NCI-H128 (cell line): ENCODE data around the gene YWHAH.

Experiments used
- DNase-seq: peaks from one replicate; lab custom pipeline; 2025; ENCODE audit not compliant: unreplicated experiment; lab: John Stamatoyannopoulos, UW

The YWHAH gene

DNA sequence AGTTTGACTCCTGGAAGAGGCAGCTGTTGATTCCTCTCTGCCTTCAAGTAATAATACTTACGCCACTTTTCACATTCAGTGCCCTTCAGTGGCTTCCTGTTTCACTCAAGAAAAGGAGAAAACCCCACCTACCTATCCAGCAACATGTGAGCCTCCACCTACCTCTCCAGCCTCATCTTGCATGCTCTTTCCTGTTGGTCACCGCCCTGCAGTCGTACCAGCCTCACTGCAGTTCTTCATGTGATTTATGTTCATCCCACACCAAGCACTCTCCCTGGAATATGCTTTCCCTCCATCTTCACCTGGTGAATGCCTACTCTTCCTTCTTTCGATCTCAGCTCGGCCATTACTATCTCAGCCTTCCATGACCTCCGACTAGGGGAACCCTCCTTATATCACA, 21.8 kb upstream of the YWHAH start:
- DNase-seq = no peak

DNA sequence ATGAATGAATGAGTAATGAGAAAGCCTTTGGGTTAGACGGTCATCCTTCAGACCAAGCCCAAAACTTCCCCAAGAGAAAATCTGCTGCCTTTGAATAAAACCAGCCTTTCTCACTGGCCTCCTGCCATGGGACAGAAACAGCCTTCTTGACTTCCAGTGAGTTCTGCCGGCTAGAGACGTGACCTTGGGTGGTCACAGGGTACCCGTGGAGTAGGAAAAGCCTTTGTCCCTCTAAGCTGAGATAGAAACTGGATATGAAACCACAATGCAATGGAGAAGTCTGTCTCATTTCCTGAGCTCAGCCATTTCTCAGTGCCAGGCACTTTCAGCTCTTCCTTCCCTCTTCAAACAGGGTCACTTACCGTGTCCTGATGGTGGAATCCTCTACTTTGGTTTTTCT, 21.2 kb upstream of the YWHAH start:
- no peak for DNase-seq

DNA sequence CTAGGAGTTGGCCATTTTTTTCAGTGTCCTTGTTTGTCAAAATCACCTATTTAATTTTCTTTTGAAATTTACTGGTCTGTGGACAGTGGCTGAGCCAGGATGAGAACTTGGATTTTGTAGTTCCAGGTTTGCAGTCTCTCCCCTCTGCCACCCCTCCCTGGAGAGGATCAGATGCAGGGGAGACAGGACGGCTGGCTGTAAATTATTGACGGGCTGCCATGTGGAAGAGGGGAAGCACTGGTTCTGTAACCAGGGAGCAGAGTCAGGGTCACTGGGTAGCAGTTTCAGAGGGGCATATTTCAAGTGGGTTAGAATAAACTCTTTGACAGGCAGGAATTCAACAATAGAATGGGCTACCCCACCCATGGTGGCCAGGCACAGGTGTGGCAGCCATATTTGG, 20.6 kb upstream of the YWHAH start:
- DNase-seq = no peak

DNA sequence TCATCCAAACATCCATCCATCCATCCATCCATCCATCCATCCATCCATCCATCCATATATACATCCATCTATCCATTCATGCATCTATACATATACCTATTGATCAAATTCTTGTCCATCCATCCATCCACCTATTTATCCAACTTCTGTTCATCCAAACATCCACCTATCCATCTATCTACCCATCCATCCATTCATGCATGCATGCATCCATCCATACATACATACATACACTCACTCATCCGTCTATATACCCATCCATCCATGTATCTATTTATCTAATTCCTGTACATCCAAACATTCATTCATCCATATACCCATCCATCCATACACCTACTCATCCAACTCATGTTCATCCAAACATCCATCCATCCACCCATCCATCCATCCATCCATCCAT, 19.3 kb upstream of the YWHAH start:
- DNase-seq = no peak

DNA sequence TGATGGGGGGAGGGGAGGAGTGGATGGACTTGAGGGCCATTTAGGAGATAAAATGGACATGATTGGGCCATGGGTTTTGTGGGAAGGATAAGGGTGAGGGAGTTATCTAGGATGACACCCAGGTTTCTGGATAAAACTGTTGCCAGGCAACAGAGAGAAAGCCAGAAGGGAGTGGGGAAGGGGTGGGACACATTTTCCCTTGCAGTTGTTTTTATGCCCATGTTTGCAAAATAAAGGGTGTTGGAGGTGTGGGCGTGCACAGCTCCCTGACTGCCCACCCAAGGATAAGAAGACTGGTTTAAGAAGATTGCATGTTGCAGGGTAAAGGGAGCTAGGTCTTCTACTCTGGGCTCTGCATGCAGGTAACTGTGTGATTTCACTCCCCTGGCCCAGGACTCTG, 18.3 kb upstream of the YWHAH start:
- DNase-seq = no peak

DNA sequence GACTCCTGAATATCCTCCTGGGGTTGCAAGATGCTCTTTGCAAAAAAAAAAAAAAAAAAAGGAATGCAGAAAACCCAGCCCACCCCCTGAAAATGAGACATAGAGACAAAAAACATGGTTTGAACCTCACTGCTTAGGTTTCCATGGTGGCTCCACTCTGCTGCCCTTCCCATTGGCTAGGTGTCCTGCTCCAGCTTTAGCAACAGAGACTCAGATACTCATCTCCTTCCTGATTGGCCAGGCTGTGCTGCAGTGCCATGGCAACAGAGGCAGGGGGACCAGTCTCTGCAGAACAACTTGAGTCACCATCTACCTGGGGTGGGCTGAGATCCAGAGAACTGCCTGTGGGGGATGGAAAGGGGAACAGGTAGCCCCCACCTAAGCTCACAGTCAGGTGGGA, 17.4 kb upstream of the YWHAH start:
- DNase-seq = no peak

DNA sequence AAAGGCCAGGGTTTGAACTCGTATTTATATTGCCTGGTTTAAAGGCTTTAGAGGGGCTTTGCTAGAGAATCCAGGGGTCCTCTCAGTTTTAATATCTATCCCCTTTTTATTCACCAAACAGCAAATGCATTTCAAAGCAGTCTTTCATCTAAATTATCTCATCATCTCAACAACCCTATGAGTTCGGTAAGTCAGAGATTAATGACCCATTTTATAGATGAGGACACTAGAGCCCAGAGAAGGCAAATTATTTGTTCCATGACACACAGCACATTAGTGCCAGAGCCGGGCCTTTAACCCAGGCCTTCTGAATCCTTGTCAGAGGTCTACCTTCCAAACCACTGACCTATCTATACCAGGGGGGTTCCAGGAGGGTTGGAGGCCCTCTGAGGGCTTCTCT, 16.8 kb upstream of the YWHAH start:
- no peak for DNase-seq

DNA sequence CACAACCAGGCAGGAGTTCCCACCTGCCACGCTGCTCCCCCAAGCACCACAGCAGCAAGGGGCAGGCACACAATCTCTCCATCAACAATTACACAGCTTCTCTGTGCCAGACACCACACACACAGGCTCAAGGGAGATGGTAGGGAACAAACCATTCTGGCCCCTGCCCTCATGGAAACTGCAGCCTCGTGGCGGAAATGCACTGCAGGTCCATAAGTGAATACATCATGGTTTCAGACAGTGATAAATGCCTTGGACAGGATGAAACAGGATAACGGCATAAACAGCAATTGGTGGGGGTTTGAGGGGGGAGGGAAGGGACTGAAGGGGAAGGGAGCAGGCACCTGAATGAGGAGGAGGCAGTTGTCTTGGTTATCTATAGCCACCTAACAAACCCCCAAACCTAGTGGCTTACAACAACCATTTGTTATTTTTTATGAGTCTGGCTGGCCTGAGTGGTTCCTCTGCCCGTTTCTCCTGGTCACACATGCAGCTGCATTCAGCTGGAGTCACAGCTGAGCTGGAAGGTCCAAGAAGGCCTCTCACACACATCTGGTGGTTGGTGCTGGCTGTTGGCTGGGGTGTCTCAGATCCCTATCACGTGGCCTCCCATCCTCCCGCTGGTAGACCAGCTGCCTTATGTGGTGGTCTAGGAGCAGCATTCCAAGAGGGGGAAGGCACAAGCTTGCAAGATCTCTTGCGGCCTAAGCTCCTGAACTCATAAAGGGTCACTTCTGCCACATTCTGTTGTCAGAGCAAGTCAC, 15.0 kb upstream of the YWHAH start:
- no peak for DNase-seq

DNA sequence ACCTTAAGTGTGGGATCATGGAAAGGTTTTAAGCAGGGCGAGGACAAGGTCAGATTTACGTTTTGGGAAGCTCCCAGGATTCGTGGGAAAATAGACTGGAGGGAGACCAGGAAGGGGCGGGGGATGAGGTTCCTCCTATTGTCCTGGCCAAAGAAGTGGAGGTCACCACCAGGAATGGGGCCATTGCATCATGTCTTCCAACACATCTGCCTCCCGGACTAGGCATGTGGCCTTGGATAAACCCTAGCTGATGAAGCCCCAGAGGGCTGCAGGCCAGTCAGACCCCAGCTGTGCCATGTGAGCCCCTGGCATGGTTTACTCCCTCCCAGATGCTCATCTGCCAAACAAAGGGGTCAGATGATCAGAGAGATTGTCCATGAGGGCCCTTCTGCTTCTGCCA, 11.5 kb upstream of the YWHAH start:
- no peak for DNase-seq

DNA sequence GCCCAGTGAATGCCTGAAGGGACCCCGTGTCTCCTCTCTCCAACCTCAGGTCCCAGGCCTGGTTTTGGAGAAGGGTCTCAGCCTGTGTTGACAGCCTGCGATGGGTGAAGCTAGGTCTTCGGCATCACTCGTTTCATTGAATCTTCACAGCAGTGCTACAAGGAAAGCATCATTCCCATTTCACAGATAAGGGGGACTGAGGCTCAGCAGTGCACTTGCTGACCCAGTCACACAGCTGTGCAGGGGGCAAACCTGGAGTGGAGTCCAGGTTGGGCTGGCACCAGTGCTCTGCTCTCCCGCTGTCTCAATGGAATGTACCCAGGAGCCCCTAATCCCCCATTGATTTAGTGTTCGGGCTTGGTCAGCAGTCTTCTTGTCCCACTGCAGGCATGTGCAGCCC, 10.9 kb upstream of the YWHAH start:
- DNase-seq = no peak

DNA sequence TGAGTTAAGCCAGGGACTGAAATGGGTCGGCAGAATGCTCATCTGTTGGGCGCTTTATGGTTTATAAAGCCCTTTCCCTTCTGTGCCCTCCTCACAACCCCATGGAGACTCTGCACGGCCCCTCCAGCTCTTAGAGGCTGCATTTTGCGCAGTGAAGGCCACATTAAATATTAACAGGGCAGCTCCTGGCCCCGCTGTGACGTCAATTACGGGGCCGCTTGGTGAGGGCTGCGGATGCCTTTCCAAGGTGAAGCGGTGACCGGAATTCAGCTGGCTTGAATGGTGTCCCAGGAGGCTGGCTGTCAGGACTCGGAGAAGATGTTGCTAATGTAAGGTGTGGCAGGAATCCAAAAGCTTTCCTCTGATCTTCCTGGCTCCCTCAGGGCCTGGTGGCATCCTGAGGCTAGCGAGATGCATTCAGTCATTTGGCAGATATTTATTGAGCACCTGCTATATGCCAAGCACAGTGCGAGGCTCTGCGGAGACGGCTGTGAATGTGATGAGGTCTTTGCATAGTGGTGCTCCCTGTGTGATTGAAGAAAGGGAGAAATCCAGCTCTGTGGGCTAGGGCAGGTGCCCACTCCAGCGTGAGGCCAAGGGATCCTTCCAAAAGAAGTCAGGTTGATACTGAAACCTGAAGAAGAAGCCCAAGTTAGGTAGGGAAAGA, 10.4 kb upstream of the YWHAH start:
- no peak for DNase-seq

DNA sequence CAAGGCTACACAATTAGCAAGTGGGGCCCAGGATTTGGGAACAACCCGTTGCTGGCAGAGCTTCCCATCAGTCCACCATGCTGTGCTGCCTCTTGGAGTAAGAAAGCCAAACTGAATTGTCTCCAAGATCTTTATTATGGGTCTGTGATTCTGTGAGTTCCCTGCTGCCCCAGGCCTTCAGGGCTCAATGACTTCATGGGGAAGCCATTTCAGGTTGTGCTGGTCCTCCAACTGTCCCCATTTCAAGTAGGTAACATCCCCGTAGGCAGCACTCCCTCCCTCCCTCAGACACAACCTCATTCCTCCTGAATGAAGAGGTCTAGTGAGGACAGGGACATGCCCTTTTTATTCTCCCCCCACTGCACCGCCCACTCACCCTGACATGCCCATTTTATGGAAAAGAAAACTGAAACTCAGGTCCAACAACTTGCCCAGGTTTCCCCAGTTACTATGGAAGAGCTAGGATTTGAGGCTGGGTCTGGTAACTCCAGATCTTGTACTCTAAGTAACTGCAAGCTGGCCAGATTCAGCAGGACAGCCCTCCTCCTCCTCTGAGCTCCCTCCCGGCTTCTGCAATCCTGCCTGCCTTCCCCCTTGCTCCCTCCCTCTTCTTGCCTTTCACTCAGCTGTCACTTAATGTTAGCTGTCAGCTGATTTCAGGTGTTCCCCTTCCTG, 8.2 kb upstream of the YWHAH start:
- DNase-seq = no peak

DNA sequence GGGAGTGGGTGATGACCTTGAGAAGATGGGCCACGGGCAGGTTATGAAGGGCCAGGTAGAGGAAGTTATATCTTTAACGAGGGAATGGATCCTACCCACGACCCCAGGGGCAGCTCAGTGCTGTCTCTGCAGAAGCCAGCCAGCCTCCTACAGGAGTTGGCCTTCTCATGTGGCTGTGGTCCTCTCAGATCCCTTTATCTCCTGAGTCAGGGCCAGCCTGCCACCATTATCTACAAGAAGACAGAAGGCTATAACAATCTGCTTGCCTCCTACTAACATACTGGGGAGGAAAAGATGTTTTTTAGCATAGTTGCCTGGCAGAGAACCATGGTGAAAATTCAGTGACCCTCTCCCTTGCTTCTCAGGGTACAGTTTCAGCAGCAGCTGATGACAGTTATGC, 7.0 kb upstream of the YWHAH start:
- no peak for DNase-seq

DNA sequence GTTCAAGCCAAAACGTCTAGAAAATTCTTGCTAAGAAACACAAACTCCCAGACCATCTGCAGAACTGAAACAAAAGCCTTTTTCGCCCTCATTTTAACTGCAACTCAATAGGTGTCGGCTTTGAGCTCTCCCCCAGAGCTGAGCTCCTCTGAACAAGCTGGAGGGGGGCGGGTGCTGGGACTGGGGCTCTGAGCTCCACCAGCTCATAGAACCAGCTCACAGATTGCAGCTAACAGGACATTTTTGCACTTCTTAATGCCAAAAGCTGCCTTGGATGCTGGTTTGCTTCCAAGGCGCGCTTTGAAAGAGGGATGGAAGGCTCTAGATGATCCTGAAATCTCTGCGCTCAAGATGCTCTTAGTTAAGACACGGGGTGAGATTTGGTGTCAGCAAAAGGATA, 6.0 kb upstream of the YWHAH start:
- DNase-seq = no peak

DNA sequence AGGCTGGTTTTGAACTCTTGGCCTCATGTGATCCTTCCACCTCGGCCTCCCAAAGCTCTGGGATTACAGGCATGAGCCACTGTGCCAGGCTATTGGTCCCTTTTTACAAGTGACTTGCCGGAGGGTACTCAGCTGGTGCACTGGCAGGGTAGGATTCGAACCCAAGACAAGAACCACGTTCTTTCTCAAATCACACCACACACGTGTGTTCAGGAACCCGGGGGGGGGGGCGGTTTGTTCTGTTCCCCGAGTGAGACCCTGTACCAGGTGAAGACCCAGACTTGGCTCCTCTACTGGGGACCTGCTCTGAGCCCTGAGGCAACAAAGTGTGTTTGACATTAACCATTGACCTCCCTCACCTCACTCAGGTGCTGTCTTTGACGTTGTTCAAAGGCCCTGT, 3.8 kb upstream of the YWHAH start:
- DNase-seq = no peak

DNA sequence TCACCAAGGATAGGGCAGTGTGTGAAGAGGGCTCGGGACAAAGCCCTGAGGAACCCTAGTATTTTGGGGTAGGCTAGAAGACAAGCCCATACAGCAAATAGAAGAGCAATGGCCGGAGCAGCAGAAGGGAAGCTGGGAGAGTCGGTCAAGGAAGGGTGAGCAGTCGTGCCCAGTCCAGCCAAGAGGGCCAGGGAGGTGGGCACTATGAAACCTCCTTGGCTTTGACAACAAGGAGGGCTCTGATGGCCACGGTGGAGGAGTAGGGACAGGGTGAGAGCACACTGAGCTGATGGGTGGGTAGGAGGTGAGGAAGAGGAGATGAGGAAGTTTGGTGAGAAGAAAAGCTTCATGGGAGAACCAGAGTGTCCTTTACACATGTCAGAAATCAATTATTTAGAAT, 2.2 kb upstream of the YWHAH start:
- no peak for DNase-seq

DNA sequence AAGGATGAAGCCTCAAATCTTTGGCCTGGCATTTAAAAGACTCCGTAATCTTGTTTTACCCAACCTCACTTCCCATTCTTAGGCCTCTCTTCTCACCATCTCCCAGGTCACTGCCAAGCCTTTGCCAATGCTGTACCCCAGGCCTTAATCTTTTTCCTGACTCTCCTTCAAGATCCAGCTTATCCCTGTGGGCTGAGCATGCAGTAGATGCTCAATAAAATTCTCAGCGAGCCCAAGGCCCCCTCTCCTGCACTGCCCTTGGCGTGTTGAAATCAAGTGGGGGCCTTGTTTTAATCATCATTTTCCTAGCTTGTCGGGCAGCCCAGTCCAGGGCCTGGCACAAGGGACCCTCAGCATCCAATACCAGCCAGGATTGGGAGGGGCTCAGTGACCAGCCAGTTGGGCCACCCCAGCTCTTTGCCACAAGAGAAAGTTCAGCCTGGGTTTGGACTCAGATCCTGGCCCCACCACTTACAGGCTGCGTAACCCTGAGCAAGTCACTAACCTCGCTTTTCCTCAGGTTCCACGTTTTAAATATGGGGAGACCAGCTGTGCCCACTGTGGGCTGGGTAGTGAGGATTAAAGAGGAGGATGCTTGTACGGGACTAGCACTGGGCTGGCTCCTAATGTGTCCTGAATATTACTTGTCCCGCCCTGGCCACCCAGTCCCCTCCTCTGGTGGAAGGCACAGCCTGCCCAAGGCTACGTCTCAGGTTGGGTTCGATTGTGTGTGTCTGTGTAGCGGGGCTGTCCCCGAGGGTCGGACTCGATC, 943 bp upstream of the YWHAH start:
- no peak for DNase-seq

DNA sequence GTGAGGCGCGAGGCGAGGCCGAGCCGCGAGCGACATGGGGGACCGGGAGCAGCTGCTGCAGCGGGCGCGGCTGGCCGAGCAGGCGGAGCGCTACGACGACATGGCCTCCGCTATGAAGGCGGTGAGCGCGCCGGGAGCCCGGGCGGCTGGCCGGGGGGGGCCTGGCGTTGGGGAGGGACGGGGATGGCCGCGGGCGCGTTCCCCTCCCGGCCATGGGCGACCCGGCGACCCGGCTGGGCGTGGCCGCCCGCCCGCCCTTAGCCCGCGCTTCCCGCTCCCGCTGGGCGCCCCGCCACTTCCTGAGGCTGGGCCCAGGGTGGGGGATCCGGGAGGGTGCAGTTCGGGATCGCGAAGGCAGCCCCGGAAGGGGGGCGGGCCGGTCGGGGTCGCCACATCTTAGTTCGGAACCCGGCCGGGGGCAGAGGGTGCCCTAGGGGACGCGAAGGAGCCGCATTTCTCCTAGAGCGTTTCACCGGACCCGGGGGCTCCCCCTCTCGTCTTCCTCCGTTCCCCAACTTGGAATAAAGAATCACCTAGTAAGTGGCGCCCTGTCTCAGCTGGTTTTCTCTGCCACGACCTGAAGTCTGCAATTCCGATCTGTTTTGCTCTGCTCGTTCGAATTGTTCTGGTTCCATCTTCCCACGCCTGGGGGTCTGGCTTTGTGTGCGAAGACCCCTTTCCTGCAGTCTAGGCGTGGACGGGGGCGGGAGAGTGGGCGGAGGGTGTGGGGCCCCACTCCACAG, 536 bp downstream of the YWHAH start:
- no peak for DNase-seq

DNA sequence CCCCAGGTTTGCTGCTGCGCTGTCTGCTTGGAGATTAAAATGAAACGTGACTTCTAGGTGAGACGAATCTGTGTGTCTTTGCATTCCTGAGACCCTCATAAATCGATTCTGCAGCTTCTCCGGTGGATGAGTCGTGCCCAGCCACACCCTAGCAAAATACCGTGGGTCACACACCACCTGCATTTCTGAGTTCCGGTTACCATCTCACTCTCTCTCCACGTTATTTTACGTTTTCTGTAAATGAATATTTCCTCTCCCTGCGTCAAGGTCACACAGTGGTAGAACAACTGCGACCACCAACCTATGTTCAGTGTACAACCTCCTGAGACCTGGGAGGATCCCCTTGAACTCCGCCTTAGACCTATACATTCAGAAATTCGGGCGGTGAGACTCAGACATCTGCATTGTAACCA, 1.1 kb downstream of the YWHAH start:
- no peak for DNase-seq

DNA sequence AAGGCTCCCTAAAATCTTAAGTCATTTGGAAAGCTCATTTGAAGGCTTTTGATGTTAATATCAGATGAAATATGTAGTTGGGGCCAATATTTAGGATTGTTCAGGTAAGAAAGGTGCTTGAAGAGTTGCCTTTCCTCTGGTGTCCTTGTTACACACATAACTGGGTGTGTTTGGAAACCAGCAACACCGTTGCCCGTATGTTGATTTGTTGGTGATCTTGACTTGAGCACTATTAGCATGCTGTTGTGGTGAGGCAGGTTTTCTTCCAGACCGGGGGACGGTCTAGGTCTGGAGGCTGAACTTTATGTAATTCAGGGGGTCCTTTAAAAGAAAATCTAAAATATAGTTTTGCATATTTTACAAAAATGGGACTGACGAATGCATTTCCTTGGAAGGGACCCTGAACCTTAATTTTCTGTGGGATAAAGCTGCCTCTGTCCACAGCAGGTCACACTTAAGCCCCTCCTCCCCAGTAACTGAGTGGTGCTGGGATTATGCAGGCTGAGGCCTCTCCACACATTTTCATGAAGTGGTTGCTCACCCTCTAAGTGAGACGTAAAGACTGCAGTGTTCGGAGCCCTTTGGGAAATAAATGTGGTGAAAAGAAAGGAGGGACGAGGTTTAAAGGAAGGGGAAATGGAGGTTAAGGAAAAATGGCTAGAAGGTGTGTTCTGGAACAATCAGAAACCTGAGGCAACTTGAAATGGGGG, 1.8 kb downstream of the YWHAH start:
- no peak for DNase-seq
